ENCODE data around the gene RHCE.
A peak's percentile ranks its signal among the peaks of the same experiment; 100 is the strongest.
"Not testable (repeated sequence)": the region's sequence is repeated elsewhere in the genome, so short reads cannot be mapped to it uniquely, and the experiment has no call there.

The RHCE gene

DNA sequence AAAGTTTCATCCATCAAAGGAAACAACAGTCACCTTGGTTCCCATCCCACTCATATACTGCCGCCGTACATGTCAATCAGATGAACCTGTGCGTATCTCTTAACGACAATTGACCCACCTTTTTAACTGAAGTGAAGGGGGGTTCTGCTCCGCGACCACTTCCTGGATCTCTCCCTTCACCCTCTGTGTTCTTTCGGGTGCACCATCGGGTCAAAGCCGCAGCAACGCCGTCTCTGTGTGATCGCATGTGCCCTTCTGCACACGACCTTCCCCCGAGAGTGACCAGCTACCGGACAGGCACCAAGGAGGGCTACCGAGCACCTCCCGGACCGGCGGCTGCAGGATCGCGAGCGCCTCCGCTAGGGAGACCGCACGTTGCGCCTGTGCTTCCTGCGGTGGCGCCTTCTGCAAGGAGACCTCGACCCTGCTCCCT is 83.7 kb downstream of the RHCE start:
- H3K36me3 ChIP-seq (ENCODE audit: control insufficient read depth in 2 of 2, insufficient read depth in 1 of 2, low read length in 2 of 2); H3K27ac ChIP-seq (ENCODE audit: extremely low read depth, low read depth, low read length); CTCF ChIA-PET; POLR2A ChIA-PET; H3K4me1 ChIP-seq (ENCODE audit: control insufficient read depth, insufficient read depth, low read length); H3K9me3 ChIP-seq (ENCODE audit: control insufficient read depth, insufficient read depth, low read depth, low read length): not testable (repeated sequence)
- TF ChIP-seq, protein P1, sequence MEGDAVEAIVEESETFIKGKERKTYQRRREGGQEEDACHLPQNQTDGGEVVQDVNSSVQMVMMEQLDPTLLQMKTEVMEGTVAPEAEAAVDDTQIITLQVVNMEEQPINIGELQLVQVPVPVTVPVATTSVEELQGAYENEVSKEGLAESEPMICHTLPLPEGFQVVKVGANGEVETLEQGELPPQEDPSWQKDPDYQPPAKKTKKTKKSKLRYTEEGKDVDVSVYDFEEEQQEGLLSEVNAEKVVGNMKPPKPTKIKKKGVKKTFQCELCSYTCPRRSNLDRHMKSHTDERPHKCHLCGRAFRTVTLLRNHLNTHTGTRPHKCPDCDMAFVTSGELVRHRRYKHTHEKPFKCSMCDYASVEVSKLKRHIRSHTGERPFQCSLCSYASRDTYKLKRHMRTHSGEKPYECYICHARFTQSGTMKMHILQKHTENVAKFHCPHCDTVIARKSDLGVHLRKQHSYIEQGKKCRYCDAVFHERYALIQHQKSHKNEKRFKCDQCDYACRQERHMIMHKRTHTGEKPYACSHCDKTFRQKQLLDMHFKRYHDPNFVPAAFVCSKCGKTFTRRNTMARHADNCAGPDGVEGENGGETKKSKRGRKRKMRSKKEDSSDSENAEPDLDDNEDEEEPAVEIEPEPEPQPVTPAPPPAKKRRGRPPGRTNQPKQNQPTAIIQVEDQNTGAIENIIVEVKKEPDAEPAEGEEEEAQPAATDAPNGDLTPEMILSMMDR (tag by site-specific recombination; IDR thresholded peaks at IDR 0.05) = peak; percentile 40; the same call in 1 of the 2 replicates
- TF ChIP-seq ZBTB17 (tag by site-specific recombination; IDR thresholded peaks at IDR 0.05) = peak; percentile 68
- TF ChIP-seq ZBTB20 (tag by site-specific recombination; IDR thresholded peaks at IDR 0.05) = peak; percentile 32; the same call in 1 of the 2 replicates
- peak; percentile 52; the same call in 1 of the 2 replicates for TF ChIP-seq ZNF600 (tag by site-specific recombination; IDR thresholded peaks at IDR 0.05)
- TF ChIP-seq ZEB2 (tag by site-specific recombination; IDR thresholded peaks at IDR 0.05) = peak; percentile 60; the same call in 1 of the 2 replicates
- peak; percentile 70 for TF ChIP-seq GLIS1 (tag by site-specific recombination; IDR thresholded peaks at IDR 0.05)
- peak; percentile 38; the same call in 1 of the 2 replicates for TF ChIP-seq OSR2 (tag by site-specific recombination; IDR thresholded peaks at IDR 0.05)
- peak; percentile 28; the same call in 1 of the 2 replicates for TF ChIP-seq OVOL3 (tag by site-specific recombination; IDR thresholded peaks at IDR 0.05)
- TF ChIP-seq, protein P2, sequence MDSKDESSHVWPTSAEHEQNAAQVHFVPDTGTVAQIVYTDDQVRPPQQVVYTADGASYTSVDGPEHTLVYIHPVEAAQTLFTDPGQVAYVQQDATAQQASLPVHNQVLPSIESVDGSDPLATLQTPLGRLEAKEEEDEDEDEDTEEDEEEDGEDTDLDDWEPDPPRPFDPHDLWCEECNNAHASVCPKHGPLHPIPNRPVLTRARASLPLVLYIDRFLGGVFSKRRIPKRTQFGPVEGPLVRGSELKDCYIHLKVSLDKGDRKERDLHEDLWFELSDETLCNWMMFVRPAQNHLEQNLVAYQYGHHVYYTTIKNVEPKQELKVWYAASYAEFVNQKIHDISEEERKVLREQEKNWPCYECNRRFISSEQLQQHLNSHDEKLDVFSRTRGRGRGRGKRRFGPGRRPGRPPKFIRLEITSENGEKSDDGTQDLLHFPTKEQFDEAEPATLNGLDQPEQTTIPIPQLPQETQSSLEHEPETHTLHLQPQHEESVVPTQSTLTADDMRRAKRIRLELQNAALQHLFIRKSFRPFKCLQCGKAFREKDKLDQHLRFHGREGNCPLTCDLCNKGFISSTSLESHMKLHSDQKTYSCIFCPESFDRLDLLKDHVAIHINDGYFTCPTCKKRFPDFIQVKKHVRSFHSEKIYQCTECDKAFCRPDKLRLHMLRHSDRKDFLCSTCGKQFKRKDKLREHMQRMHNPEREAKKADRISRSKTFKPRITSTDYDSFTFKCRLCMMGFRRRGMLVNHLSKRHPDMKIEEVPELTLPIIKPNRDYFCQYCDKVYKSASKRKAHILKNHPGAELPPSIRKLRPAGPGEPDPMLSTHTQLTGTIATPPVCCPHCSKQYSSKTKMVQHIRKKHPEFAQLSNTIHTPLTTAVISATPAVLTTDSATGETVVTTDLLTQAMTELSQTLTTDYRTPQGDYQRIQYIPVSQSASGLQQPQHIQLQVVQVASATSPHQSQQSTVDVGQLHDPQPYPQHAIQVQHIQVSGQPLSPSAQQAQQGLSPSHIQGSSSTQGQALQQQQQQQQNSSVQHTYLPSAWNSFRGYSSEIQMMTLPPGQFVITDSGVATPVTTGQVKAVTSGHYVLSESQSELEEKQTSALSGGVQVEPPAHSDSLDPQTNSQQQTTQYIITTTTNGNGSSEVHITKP (tag by site-specific recombination; IDR thresholded peaks at IDR 0.05) = peak; percentile 42; the same call in 1 of the 2 replicates
- TF ChIP-seq ZNF366 (tag by site-specific recombination; conservative IDR thresholded peaks at IDR 0.05) = 0 out of 2 replicates have a peak, but pooled peaks have one; percentile 24
- TF ChIP-seq, protein P3, sequence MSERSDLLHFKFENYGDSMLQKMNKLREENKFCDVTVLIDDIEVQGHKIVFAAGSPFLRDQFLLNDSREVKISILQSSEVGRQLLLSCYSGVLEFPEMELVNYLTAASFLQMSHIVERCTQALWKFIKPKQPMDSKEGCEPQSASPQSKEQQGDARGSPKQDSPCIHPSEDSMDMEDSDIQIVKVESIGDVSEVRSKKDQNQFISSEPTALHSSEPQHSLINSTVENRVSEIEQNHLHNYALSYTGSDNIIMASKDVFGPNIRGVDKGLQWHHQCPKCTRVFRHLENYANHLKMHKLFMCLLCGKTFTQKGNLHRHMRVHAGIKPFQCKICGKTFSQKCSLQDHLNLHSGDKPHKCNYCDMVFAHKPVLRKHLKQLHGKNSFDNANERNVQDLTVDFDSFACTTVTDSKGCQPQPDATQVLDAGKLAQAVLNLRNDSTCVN (tag by site-specific recombination; optimal IDR thresholded peaks at IDR 0.05) = peak; percentile 18
- TF ChIP-seq ZXDB (tag by site-specific recombination; IDR thresholded peaks at IDR 0.05) = 0 out of 2 replicates have a peak, but pooled peaks have one; percentile 28
- peak; percentile 22; the same call in 1 of the 2 replicates for TF ChIP-seq ZBTB8A (tag by site-specific recombination; IDR thresholded peaks at IDR 0.05)
- TF ChIP-seq SP2 (tag by site-specific recombination; IDR thresholded peaks at IDR 0.05) = peak; percentile 42; the same call in 1 of the 2 replicates
- peak; percentile 60 for TF ChIP-seq GLIS2 (tag by site-specific recombination; IDR thresholded peaks at IDR 0.05)
- TF ChIP-seq ZNF341 (tag by site-specific recombination; IDR thresholded peaks at IDR 0.05; ENCODE audit: low read depth) = 0 out of 2 replicates have a peak, but pooled peaks have one; percentile 36
- TF ChIP-seq, protein P4, sequence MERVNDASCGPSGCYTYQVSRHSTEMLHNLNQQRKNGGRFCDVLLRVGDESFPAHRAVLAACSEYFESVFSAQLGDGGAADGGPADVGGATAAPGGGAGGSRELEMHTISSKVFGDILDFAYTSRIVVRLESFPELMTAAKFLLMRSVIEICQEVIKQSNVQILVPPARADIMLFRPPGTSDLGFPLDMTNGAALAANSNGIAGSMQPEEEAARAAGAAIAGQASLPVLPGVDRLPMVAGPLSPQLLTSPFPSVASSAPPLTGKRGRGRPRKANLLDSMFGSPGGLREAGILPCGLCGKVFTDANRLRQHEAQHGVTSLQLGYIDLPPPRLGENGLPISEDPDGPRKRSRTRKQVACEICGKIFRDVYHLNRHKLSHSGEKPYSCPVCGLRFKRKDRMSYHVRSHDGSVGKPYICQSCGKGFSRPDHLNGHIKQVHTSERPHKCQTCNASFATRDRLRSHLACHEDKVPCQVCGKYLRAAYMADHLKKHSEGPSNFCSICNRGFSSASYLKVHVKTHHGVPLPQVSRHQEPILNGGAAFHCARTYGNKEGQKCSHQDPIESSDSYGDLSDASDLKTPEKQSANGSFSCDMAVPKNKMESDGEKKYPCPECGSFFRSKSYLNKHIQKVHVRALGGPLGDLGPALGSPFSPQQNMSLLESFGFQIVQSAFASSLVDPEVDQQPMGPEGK (tag by site-specific recombination; IDR thresholded peaks at IDR 0.05) = peak; percentile 54; the same call in 1 of the 2 replicates
- TF ChIP-seq ZNF335 (tag by site-specific recombination; conservative IDR thresholded peaks at IDR 0.05) = peak; percentile 92
- peak overlapping the region; percentile 61 for H3K4me3 ChIP-seq (ENCODE audit: low read depth, low read length)

DNA sequence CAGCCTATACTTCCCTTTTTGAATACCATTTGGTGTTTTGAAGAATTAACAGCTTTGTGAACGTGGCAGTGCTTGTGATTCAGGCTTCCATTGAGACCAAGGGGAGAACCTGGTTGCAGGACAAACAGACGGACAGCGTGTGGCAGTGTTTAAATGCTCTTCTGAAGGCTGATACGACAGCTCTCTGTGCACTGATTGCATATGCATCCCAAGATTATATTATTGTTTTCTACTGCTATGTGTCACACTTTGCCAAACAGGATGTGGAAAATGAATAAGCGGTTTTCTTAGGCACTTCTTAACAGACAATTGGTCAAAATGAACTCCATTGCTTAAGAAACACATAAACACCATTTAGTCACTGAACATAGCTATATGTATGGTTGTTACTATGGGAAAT is 90.7 kb downstream of the RHCE start:
- H3K4me1 ChIP-seq (ENCODE audit: control insufficient read depth, insufficient read depth, low read length); POLR2A ChIA-PET; H3K27ac ChIP-seq (ENCODE audit: extremely low read depth, low read depth, low read length); H3K9me3 ChIP-seq (ENCODE audit: control insufficient read depth, insufficient read depth, low read depth, low read length); H3K4me3 ChIP-seq (ENCODE audit: low read depth, low read length); CTCF ChIA-PET; H3K36me3 ChIP-seq (ENCODE audit: control insufficient read depth in 2 of 2, insufficient read depth in 1 of 2, low read length in 2 of 2): not testable (repeated sequence)

DNA sequence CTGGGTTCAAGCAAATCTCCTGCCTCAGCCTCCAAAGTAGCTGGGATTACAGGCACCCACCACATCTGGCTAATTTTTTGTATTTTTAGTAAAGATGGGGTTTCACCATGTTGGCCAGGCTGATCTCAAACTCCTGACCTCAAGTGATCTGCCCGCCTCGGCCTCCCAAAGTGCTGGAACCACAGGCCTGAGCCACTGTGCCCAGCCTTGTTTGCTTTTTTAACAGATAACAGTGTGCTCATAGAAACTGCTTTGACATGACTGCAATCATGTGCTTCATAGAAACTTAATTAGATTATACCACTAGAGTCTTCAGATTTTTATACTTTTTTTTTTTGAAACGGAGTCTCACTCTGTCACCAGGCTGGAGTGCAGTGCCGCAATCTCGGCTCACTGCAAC is 91.3 kb downstream of the RHCE start:
- POLR2A ChIA-PET; H3K36me3 ChIP-seq (ENCODE audit: control insufficient read depth in 2 of 2, insufficient read depth in 1 of 2, low read length in 2 of 2); H3K27ac ChIP-seq (ENCODE audit: extremely low read depth, low read depth, low read length); CTCF ChIA-PET; H3K4me1 ChIP-seq (ENCODE audit: control insufficient read depth, insufficient read depth, low read length); H3K4me3 ChIP-seq (ENCODE audit: low read depth, low read length); H3K9me3 ChIP-seq (ENCODE audit: control insufficient read depth, insufficient read depth, low read depth, low read length): not testable (repeated sequence)

DNA sequence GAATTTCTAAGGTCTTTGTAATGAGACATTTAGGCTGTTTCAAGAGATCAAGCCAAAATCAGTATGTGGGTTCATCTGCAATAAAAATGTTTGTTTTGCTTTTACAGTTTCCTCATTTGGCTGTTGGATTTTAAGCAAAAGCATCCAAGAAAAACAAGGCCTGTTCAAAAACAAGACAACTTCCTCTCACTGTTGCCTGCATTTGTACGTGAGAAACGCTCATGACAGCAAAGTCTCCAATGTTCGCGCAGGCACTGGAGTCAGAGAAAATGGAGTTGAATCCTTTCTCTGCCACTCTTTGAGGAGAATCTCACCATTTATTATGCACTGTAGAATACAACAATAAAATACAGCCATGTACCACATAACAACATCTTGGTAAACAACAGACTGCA is 91.8 kb downstream of the RHCE start:
- POLR2A ChIA-PET; H3K4me1 ChIP-seq (ENCODE audit: control insufficient read depth, insufficient read depth, low read length); CTCF ChIA-PET; H3K27ac ChIP-seq (ENCODE audit: extremely low read depth, low read depth, low read length); H3K36me3 ChIP-seq (ENCODE audit: control insufficient read depth in 2 of 2, insufficient read depth in 1 of 2, low read length in 2 of 2); H3K4me3 ChIP-seq (ENCODE audit: low read depth, low read length); H3K9me3 ChIP-seq (ENCODE audit: control insufficient read depth, insufficient read depth, low read depth, low read length): not testable (repeated sequence)

All from HEK293 (cell line).